ENCODE measurements around the gene UPK1A. TPM values are rescaled to one million over a fixed set of nuclear protein-coding genes. Genes with fewer than 3 reads are reported as not detected.
"Not testable (repeated sequence)": the region's sequence is repeated elsewhere in the genome, so short reads cannot be mapped to it uniquely, and the experiment has no call there.

UPK1A gene
- total RNA-seq, 1 donor from 2014 or later, result 0.18 TPM

DNA sequence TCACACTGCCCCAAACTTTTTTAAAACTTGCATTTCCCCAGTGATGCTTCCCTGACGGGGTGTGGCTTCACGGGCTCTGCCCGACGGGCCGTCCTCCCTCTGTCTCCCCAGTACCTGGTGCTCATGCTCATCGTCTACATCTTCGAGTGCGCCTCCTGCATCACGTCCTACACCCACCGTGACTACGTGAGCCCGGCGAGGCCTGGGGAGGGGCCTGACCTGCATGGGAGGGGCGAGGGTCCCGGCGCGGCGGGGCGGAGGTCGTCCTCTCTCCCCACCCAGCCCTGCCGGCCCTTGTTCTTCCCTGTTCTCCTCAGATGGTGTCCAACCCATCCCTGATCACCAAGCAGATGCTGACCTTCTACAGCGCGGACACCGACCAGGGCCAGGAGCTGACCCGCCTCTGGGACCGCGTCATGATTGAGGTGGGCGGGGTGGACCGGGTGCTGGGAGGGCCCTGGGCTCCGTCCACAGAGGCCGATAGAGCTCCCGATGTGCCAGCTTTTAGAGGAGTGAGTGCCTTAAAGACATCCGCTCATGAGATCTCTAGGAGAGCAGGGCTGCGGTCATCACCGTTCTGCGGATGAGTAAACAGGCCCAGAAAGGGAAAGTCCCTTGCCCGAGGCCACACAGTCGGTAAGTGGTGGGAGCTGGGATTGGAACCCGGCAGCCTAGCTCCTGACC, 6.9 kb downstream of the UPK1A start:
- Histone ChIP-seq H3K27ac (ENCODE audit: low read depth, low read length) (no peak overlapping the region), H3K27me3 (ENCODE audit: insufficient read depth, low read length) (peaks cover 4% of the 10 kb centered on the region), H3K9ac (ENCODE audit: low read length) (no peak overlapping the region), H3K79me2 (ENCODE audit: insufficient read depth, low read length) (no peaks in the 10 kb centered on the region), H3K4me2 (ENCODE audit: low read length) (peak overlapping the region; percentile 80), H3K9me3 (ENCODE audit: insufficient read depth, low read depth, low read length) (no peaks in the 10 kb centered on the region), H2AFZ (ENCODE audit: low read depth, low read length) (peak overlapping the region; percentile 77), H3K4me3 (ENCODE audit: insufficient read depth, low read depth, low read length) (peak overlapping the region; percentile 46), H3K36me3 (ENCODE audit: insufficient read depth, low read length) (no peaks in the 10 kb centered on the region), H3K4me1 (ENCODE audit: insufficient read depth, low read length) (no peaks in the 10 kb centered on the region), H4K20me1 (ENCODE audit: insufficient read depth, low read length) (no peaks in the 10 kb centered on the region)
- H3K27me3 Mint-ChIP-seq (ENCODE audit: low read depth, unreplicated experiment), result peaks cover 51% of the 10 kb centered on the region
- H3K4me3 Mint-ChIP-seq (ENCODE audit: unreplicated experiment), result peak overlapping the region; percentile 76
- H3K9me3 Mint-ChIP-seq (ENCODE audit: unreplicated experiment), result no peaks in the 10 kb centered on the region
- DNase-seq (ENCODE audit: low read depth), result peak; percentile 33
- H3K36me3 Mint-ChIP-seq (ENCODE audit: low read depth, unreplicated experiment), result no peaks in the 10 kb centered on the region
- no peak for TF ChIP-seq EZH2 (IDR thresholded peaks at IDR 0.05; ENCODE audit: insufficient read depth, low read length)
- TF ChIP-seq, protein P1, sequence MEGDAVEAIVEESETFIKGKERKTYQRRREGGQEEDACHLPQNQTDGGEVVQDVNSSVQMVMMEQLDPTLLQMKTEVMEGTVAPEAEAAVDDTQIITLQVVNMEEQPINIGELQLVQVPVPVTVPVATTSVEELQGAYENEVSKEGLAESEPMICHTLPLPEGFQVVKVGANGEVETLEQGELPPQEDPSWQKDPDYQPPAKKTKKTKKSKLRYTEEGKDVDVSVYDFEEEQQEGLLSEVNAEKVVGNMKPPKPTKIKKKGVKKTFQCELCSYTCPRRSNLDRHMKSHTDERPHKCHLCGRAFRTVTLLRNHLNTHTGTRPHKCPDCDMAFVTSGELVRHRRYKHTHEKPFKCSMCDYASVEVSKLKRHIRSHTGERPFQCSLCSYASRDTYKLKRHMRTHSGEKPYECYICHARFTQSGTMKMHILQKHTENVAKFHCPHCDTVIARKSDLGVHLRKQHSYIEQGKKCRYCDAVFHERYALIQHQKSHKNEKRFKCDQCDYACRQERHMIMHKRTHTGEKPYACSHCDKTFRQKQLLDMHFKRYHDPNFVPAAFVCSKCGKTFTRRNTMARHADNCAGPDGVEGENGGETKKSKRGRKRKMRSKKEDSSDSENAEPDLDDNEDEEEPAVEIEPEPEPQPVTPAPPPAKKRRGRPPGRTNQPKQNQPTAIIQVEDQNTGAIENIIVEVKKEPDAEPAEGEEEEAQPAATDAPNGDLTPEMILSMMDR (IDR thresholded peaks at IDR 0.05; ENCODE audit: insufficient read depth, low read depth, low read length), result no peak
- no peak overlapping the region for H3K27ac Mint-ChIP-seq (ENCODE audit: unreplicated experiment)
- no peaks in the 10 kb centered on the region for H3K4me1 Mint-ChIP-seq (ENCODE audit: low read depth, unreplicated experiment)
- FAIRE-seq, result no peak

DNA sequence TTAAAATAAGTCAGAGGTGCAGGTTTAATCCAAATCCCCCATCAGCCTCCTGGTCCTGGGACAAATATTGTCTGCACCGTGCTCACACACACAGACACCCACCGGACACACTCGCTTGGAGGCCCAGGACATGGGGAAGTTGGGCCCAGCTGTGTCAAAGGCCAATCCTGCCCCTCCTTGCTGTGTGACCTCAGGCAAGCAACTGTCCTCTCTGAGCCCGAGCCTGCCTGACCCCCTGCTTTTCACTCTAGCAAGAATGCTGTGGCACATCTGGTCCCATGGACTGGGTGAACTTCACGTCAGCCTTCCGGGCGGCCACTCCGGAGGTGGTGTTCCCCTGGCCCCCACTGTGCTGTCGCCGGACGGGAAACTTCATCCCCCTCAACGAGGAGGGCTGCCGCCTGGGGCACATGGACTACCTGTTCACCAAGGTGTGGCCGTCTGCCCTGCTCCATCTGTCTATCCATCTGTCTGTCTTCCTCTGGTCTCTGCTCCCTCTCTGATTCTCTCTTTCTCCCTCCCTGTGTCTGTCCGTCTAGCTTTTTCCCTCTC, 9.3 kb downstream of the UPK1A start:
- H3K27me3 ChIP-seq (ENCODE audit: insufficient read depth, low read length), result no peaks in the 10 kb centered on the region
- H3K36me3 ChIP-seq (ENCODE audit: insufficient read depth, low read length), result no peaks in the 10 kb centered on the region
- no peaks in the 10 kb centered on the region for H3K9me3 ChIP-seq (ENCODE audit: insufficient read depth, low read depth, low read length)
- Mint-ChIP-seq H3K4me3 (ENCODE audit: unreplicated experiment) (no peak overlapping the region), H3K4me1 (ENCODE audit: low read depth, unreplicated experiment) (no peaks in the 10 kb centered on the region), H3K27ac (ENCODE audit: unreplicated experiment) (no peak overlapping the region), H3K27me3 (ENCODE audit: low read depth, unreplicated experiment) (peaks cover 35% of the 10 kb centered on the region), H3K9me3 (ENCODE audit: unreplicated experiment) (no peaks in the 10 kb centered on the region), H3K36me3 (ENCODE audit: low read depth, unreplicated experiment) (no peaks in the 10 kb centered on the region)
- H3K27ac ChIP-seq (ENCODE audit: low read depth, low read length), result no peak overlapping the region
- no peak overlapping the region for H2AFZ ChIP-seq (ENCODE audit: low read depth, low read length)
- H4K20me1 ChIP-seq (ENCODE audit: insufficient read depth, low read length), result no peaks in the 10 kb centered on the region
- TF ChIP-seq, protein P1 (IDR thresholded peaks at IDR 0.05; ENCODE audit: insufficient read depth, low read depth, low read length), result no peak
- TF ChIP-seq EZH2 (IDR thresholded peaks at IDR 0.05; ENCODE audit: insufficient read depth, low read length), result no peak
- no peak overlapping the region for H3K4me2 ChIP-seq (ENCODE audit: low read length)
- H3K4me1 ChIP-seq (ENCODE audit: insufficient read depth, low read length), result no peaks in the 10 kb centered on the region
- H3K79me2 ChIP-seq (ENCODE audit: insufficient read depth, low read length), result no peaks in the 10 kb centered on the region
- DNase-seq (ENCODE audit: low read depth) (no peak), FAIRE-seq (no peak)
- no peak overlapping the region for H3K4me3 ChIP-seq (ENCODE audit: insufficient read depth, low read depth, low read length)
- H3K9ac ChIP-seq (ENCODE audit: low read length), result no peak overlapping the region

DNA sequence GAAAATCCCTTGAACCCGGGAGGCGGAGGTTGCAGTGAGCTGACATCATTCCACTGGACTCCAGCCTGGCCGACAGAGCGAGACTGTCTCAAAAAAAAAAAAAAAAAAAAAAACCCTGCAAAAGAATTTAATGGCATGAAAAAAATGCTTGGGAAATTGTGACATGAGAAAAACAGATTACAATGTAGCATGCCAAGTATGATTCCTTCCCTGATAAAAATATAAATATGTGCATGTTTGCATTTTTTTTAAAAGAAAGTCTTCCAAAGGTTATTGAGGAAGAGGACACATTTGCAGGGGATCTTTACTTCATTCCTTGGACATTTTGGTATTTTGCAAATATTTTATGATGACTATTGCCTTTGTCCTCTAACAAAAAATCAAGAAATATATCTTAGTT, 23.5 kb downstream of the UPK1A start:
- Histone ChIP-seq H3K9ac (ENCODE audit: low read length) (no peak overlapping the region), H3K79me2 (ENCODE audit: insufficient read depth, low read length) (no peaks in the 10 kb centered on the region), H3K4me1 (ENCODE audit: insufficient read depth, low read length) (no peaks in the 10 kb centered on the region), H3K4me2 (ENCODE audit: low read length) (no peak overlapping the region), H3K27ac (ENCODE audit: low read depth, low read length) (no peak overlapping the region), H2AFZ (ENCODE audit: low read depth, low read length) (no peak overlapping the region), H3K27me3 (ENCODE audit: insufficient read depth, low read length) (no peaks in the 10 kb centered on the region), H3K4me3 (ENCODE audit: insufficient read depth, low read depth, low read length) (no peak overlapping the region), H3K36me3 (ENCODE audit: insufficient read depth, low read length) (no peaks in the 10 kb centered on the region), H4K20me1 (ENCODE audit: insufficient read depth, low read length) (no peaks in the 10 kb centered on the region), H3K9me3 (ENCODE audit: insufficient read depth, low read depth, low read length) (no peaks in the 10 kb centered on the region)
- no peak for FAIRE-seq
- Mint-ChIP-seq H3K4me3 (ENCODE audit: unreplicated experiment) (no peak overlapping the region), H3K36me3 (ENCODE audit: low read depth, unreplicated experiment) (peaks cover 2% of the 10 kb centered on the region), H3K4me1 (ENCODE audit: low read depth, unreplicated experiment) (no peaks in the 10 kb centered on the region), H3K27ac (ENCODE audit: unreplicated experiment) (no peak overlapping the region), H3K9me3 (ENCODE audit: unreplicated experiment) (no peaks in the 10 kb centered on the region), H3K27me3 (ENCODE audit: low read depth, unreplicated experiment) (peaks cover 5% of the 10 kb centered on the region)
- TF ChIP-seq, protein P1 (IDR thresholded peaks at IDR 0.05; ENCODE audit: insufficient read depth, low read depth, low read length), result no peak
- no peak for TF ChIP-seq EZH2 (IDR thresholded peaks at IDR 0.05; ENCODE audit: insufficient read depth, low read length)
- no peak for DNase-seq (ENCODE audit: low read depth)

DNA sequence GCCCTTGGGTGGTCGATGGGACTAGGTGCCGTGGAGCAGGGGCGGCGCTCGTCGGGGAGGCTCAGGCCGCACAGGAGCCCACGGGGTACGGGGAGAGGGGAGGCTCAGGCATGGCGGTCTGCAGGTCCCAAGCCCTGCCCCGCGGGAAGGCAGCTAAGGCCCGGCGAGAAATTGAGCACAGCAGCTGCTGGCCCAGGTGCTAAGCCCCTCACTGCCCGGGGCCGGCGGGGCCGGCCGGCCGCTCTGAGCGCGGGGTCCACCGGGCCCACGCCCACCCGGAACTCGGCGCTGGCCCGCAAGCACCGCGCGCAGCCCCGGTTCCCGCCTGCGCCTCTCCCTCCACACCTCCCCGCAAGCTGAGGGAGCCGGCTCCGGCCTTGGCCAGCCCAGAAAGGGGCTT, 24.8 kb downstream of the UPK1A start:
- not testable (repeated sequence) for H3K9me3 Mint-ChIP-seq (ENCODE audit: unreplicated experiment); H3K27ac ChIP-seq (ENCODE audit: low read depth, low read length); H3K4me3 ChIP-seq (ENCODE audit: insufficient read depth, low read depth, low read length); H2AFZ ChIP-seq (ENCODE audit: low read depth, low read length); H3K4me3 Mint-ChIP-seq (ENCODE audit: unreplicated experiment); H3K79me2 ChIP-seq (ENCODE audit: insufficient read depth, low read length); H4K20me1 ChIP-seq (ENCODE audit: insufficient read depth, low read length); H3K27me3 Mint-ChIP-seq (ENCODE audit: low read depth, unreplicated experiment); FAIRE-seq; H3K4me1 ChIP-seq (ENCODE audit: insufficient read depth, low read length); H3K9me3 ChIP-seq (ENCODE audit: insufficient read depth, low read depth, low read length); H3K27ac Mint-ChIP-seq (ENCODE audit: unreplicated experiment); H3K36me3 Mint-ChIP-seq (ENCODE audit: low read depth, unreplicated experiment); DNase-seq (ENCODE audit: low read depth); H3K4me1 Mint-ChIP-seq (ENCODE audit: low read depth, unreplicated experiment); H3K9ac ChIP-seq (ENCODE audit: low read length); H3K36me3 ChIP-seq (ENCODE audit: insufficient read depth, low read length); H3K4me2 ChIP-seq (ENCODE audit: low read length); H3K27me3 ChIP-seq (ENCODE audit: insufficient read depth, low read length)

Measured in astrocyte (in vitro differentiated cells and primary cell).